Mammary epithelial cell (primary cell): Measurements from ENCODE around the gene KRTAP12-4.

ENCODE experiments used
- CTCF ChIP-seq, 2 donors: IDR thresholded peaks in 1 of 2; conservative IDR thresholded peaks in 1 of 2; 2 replicates each; pipeline ENCODE4 v1.5.1; 2011 to 2012; ENCODE audit warnings: inconsistent platforms in 2 of 2, low read length in 2 of 2, mild to moderate bottlenecking in 2 of 2, control low read depth in 1 of 2, low read depth in 1 of 2; ENCODE audit not compliant: insufficient read depth in 1 of 2; ENCODE audit errors: extremely low read depth in 1 of 2
- EZH2 ChIP-seq: IDR thresholded peaks from 2 replicates; pipeline ENCODE4 v1.6.1; 2012; ENCODE audit warnings: low read length, inconsistent platforms, borderline replicate concordance

- TF ChIP-seq CTCF (conservative IDR thresholded peaks at IDR 0.05 in 1 of 2, IDR thresholded peaks at IDR 0.05 in 1 of 2; ENCODE audit: extremely low read depth in 1 of 2, insufficient read depth in 1 of 2, low read depth in 1 of 2, low read length in 2 of 2): no peak
- TF ChIP-seq EZH2: no peak
Measured at GRCh38 chr21:44653123-44653522, 1.3 kb downstream of the KRTAP12-4 start.
